H1 (cell line): ENCODE data around the gene BTBD7. TPM values are rescaled to one million over a fixed set of nuclear protein-coding genes. Genes with fewer than 3 reads are reported as not detected.

Experiments
- ASH2L ChIP-seq: fragments of 200-600, 300-600 bp; sonication (generic); IDR thresholded peaks from one replicate; pipeline ENCODE4 v1.7.1; 2017; ENCODE audit warnings: low read length
- BRCA1 ChIP-seq: IDR thresholded peaks from 2 replicates; pipeline ENCODE4 v1.6.1; 2012; ENCODE audit warnings: low read depth, low read length, improper control_type of control experiment
- RNF2 ChIP-seq: fragments of 200-900, 300-1000 bp; sonication (generic); IDR thresholded peaks from 2 replicates; pipeline ENCODE4 v1.7.1; 2016; ENCODE audit warnings: borderline replicate concordance, low read depth, mild to moderate bottlenecking, antibody characterized with exemption, low read length; ENCODE audit not compliant: poor library complexity, severe bottlenecking; ENCODE audit errors: missing control alignments
- SP4 ChIP-seq: IDR thresholded peaks from 2 replicates; pipeline ENCODE4 v1.6.1; 2012; ENCODE audit warnings: low read length, inconsistent platforms
- TAF7 ChIP-seq: optimal IDR thresholded peaks from 2 replicates; pipeline ENCODE3; 2011; ENCODE audit warnings: low read depth, mild to moderate bottlenecking, inconsistent platforms, low read length, moderate library complexity, borderline replicate concordance
- polyA plus RNA-seq, 7 experiments: library from polyadenylated mRNA; depleted of rRNA in 3 of 7; stranded (reverse) in 5 of 7; unstranded in 2 of 7; fragments of >200 nt in 5 of 7; fragments of 200-250 nt in 2 of 7; gene quantifications; 1 replicate in 5 of 7; 2 replicates in 1 of 7; 4 replicates in 1 of 7; pipeline versions ENCODE4 v1.2.1 to v1.2.3, GENCODE V29; 2011 to 2013; ENCODE audit warnings: missing spikeins in 2 of 7, mixed read lengths in 2 of 7
- total RNA-seq: library from RNA; stranded (reverse); fragmentation: NEBNext Ultra II Directional; extraction: Animal tissue kit (Norgen Biotek cat#: 25700); gene quantifications from 2 replicates; pipeline ENCODE4 v1.2.1, GENCODE V29; 2021

BTBD7 gene
- total and polyA plus RNA-seq, 2 of the 8 experiments (the other 6 are each of a cell fraction or from before 2014, with no cell fraction given) = 12.1 to 46.1 TPM

DNA sequence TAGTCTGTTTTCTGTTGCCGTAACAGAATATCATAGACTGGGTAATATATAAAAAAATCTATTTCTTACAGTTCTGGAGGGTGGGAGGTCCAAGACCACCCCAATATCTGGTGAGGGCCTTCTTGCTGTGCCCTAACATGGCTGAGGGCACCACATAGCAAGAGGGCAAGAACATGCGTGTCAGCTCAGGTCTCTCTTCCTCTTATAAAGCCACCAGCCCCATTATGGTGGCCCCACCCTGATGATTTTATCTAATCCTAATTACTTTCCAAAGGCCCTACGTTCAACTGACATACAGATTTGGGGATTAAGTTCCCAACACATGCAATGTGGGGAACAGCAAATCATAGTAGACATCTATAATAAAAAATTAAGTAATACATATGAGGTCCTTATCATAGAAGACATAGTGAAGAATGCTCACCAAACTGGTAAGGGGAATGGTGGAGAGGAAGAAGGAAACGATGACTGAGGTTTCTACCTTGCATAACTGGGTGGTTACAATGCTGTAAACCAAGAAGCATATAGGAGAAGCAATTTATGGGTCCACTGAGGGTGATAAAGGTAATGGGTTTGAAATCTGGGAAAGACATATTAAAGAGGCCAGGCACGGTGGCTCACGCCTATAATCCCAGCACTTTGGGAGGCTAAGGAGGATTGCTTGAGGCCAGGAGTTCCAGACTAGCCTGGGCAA, 27.0 kb downstream of the BTBD7 start (continued):
- TF ChIP-seq ASH2L = no peak
- no peak for TF ChIP-seq SP4
- no peak for TF ChIP-seq TAF7
- TF ChIP-seq RNF2 = no peak
- TF ChIP-seq BRCA1 = no peak
